GM18858 (cell line): ENCODE measurements around the gene FCER1G.
A peak's percentile ranks its signal among the peaks of the same experiment; 100 is the strongest.
"Not testable (repeated sequence)": the region's sequence is repeated elsewhere in the genome, so short reads cannot be mapped to it uniquely, and the experiment has no call there.

Source experiments
- ATAC-seq: cut with Tn5 transposase; IDR thresholded peaks from one replicate; pipeline ENCODE4 v1.9.1; 2021; ENCODE audit not compliant: unreplicated experiment

Gene FCER1G

GRCh38 chr1:161206411-161207140 lies 8.5 kb upstream of the FCER1G start:
- no peak for ATAC-seq

DNA sequence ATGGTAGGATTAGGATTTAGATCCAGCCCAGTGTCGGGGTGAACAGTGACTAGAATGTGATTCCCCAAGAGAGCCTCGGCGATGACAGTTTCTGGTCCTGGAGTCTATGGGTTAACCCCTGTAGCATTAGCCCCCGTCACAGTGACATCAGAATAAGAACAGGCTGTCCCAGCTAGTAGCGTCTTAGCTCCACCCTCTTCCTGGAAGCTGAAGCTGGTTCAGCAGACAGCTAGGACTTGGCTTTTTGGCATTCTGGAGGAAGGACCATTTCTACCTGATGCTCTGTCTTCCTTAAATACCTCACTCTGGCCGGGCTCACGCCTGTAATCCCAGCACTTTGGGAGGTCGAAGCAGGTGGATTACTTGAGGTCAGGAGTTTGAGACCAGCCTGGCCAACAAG lies 7.9 kb upstream of the FCER1G start:
- no peak for ATAC-seq

GRCh38 chr1:161209790-161210409 lies 5.2 kb upstream of the FCER1G start:
- no peak for ATAC-seq

DNA sequence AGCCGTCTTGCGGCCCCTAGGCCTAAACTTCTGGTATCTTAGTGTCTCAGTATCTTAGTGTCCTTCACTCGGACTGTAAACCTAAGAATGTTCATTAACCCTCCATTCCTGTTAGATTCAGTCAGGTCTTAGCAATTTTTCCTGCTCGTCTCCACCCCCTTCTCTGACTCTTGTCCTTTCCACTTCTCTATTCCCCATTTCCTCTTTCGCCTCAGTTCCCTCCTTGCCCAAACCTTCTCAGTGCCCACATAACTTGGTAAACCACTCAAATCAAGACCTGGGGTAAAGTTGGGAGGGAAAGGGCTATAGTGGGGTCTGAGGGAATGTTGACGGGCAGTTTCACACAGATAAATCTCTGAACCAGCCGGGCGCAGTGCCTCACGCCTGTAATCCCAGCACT lies 726 bp upstream of the FCER1G start:
- no peak for ATAC-seq

GRCh38 chr1:161216945-161217712 lies 2.0 kb downstream of the FCER1G start:
- ATAC-seq = peak; percentile 73

- no peak for ATAC-seq
Observed at GRCh38 chr1:161217831-161218230, 2.7 kb downstream of the FCER1G start.

- ATAC-seq = no peak
Observed at GRCh38 chr1:161218301-161219077, 3.4 kb downstream of the FCER1G start.

DNA sequence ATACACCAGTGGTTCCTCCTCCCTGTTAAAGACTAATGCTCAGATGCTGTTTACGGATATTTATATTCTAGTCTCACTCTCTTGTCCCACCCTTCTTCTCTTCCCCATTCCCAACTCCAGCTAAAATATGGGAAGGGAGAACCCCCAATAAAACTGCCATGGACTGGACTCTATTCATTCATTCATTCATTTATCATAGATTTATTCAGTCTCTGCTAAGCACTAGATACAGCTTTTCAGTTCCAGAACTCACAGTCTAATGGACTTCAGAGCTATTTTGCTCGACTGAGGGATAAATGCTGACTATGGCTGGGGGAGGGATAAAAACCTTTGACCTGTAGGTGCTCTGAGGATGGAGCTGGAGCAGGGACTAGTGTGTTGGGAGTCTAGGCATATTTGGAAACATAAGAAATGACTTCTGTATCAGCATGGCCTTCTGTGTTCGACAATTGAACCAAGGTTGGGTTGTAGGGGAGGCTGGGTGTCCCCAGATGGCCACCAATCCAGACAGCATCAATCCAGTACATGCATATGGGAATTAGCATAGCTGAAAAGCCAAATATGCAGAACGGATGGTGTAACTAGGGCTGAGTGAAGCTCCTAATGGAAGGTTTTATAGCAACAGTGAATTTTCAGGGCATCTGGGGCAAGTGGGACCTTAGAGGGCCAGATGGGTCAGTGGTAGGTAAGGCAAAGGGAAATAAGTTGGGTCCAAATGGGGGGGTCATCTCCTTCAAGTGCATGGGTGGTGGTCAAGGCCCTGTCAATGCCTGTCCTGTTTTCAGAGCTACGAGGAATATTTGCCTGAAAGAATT lies 4.2 kb downstream of the FCER1G start:
- no peak for ATAC-seq

DNA sequence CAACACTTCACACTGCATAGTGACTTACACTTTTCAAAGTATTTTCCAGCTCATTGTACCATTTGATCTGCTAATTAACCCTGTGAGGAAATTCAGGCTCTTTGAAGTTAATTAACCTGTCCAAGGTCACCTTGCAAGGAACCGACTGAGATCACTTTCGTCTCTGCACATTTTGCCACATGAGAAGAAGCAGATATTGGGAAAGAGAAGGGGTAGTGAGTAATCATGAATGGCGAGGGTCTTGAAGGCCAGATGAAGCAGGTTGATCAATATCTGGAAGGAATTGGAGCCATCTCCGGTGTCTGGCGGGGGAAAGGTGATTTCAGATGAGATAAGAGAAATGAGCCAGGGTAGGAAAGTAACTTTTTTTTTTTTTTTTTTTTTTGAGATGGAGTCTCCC lies 4.9 kb downstream of the FCER1G start:
- ATAC-seq = no peak

DNA sequence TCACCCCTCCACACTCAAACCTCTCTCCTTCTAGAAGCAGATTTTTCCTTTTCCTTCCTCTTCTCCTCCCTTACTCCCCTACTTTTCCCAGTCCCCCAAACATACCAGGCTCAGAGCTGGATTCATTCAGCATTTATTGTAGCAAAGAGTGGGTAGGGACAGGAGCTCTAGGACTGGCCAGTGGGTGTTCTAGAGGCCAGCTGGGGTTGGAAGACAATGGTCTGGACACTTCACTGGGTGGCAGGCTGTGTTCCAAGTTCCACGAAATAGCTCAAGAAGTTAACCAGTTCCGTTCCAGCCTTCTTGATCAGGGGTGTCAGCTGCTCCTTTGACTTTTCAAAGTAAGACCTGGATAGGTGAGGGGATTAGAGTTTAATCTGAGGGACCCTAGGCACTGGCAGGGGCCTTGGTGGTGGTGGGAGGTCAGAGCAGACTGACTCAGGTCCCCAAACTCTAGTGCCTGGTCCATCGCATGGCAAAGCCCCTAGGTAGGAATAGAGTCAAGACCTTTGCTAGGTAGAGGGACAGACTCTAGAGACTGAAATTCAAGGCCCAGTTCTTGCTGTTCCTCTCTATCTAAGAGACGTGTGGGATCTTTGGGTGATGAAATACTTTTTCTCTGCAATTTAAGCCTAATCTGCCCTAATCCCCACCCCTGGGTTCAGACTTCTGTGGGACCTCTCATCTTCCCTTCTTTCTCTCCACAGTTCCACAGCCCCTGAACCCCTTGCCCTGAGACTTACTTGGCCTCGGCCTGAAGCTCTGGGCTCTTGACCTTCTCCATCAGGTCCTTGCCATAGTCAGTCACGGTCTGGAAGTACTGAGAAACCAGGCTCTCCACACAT lies 7.3 kb downstream of the FCER1G start:
- no peak for ATAC-seq

- no peak for ATAC-seq
Observed at GRCh38 chr1:161223805-161224694, 9.0 kb downstream of the FCER1G start.

- ATAC-seq = not testable (repeated sequence)
Observed at GRCh38 chr1:161224695-161225087, 9.6 kb downstream of the FCER1G start.

GRCh38 chr1:161225178-161225533 lies 10.1 kb downstream of the FCER1G start:
- no peak for ATAC-seq

- peak; percentile 89 for ATAC-seq
Observed at GRCh38 chr1:161225534-161226319, 10.6 kb downstream of the FCER1G start, which contains the start of gene TOMM40L. Gene TOMM40L (plus strand): TSS chr1:161226060. CDS start chr1:161226490, 430 bp downstream.

- no peak for ATAC-seq
Observed at GRCh38 chr1:161226320-161226711, 11.2 kb downstream of the FCER1G start.

- no peak for ATAC-seq
Observed at GRCh38 chr1:161226759-161227158, 11.7 kb downstream of the FCER1G start.

DNA sequence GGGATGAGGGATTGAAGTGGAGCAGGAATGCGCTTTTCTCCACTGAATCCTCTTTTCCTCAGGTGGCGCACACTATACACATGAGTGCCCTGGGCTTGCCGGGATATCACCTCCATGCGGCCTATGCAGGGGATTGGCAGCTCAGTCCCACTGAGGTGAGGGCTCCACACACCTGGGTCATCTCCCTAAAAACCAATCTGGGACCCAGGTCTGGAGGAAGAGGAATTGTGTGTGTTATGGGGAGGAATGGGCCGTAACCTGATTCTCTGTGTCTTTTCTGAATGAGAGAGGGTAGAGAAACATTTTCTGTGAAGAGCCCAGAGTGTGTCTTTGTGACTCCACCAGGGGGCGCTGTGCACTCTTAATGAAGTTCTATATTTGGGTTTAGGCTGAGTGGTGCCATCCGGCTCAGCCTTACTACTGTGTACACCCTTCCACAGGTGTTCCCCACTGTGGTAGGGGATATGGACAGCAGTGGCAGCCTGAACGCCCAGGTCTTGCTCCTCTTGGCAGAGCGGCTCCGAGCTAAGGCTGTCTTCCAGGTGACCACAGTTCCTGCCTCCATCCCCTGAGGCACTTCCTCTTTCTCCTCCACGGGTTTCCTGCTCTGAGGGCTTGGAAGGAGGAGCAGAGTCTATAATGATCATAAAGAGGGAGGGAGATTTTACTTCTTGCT lies 12.2 kb downstream of the FCER1G start:
- ATAC-seq = no peak
